Measurements from ENCODE around the gene SEMA4D.
"Not testable (repeated sequence)": the region's sequence is repeated elsewhere in the genome, so short reads cannot be mapped to it uniquely, and the experiment has no call there.

Gene SEMA4D

GRCh38 chr9:89477384-89477783 is 20.5 kb downstream of the SEMA4D start:
- in situ Hi-C loops (cut with MboI; ENCODE audit: low sequenced_read_pairs, unreplicated experiment): no loop called here
- DNase-seq (ENCODE audit: low spot score): no peak
- TF ChIP-seq, protein P1, sequence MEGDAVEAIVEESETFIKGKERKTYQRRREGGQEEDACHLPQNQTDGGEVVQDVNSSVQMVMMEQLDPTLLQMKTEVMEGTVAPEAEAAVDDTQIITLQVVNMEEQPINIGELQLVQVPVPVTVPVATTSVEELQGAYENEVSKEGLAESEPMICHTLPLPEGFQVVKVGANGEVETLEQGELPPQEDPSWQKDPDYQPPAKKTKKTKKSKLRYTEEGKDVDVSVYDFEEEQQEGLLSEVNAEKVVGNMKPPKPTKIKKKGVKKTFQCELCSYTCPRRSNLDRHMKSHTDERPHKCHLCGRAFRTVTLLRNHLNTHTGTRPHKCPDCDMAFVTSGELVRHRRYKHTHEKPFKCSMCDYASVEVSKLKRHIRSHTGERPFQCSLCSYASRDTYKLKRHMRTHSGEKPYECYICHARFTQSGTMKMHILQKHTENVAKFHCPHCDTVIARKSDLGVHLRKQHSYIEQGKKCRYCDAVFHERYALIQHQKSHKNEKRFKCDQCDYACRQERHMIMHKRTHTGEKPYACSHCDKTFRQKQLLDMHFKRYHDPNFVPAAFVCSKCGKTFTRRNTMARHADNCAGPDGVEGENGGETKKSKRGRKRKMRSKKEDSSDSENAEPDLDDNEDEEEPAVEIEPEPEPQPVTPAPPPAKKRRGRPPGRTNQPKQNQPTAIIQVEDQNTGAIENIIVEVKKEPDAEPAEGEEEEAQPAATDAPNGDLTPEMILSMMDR (IDR thresholded peaks at IDR 0.05; ENCODE audit: borderline replicate concordance, control extremely low read depth, extremely low read depth, insufficient read depth, missing control alignments): no peak

GRCh38 chr9:89476546-89476945 is 21.4 kb downstream of the SEMA4D start:
- TF ChIP-seq, protein P1 (IDR thresholded peaks at IDR 0.05; ENCODE audit: borderline replicate concordance, control extremely low read depth, extremely low read depth, insufficient read depth, missing control alignments): no peak
- DNase-seq (ENCODE audit: low spot score): no peak
- in situ Hi-C loops (cut with MboI; ENCODE audit: low sequenced_read_pairs, unreplicated experiment): no loop called here

- no peak for DNase-seq (ENCODE audit: low spot score)
- in situ Hi-C loops (cut with MboI; ENCODE audit: low sequenced_read_pairs, unreplicated experiment): no loop called here
- TF ChIP-seq, protein P1 (IDR thresholded peaks at IDR 0.05; ENCODE audit: borderline replicate concordance, control extremely low read depth, extremely low read depth, insufficient read depth, missing control alignments): no peak
These were observed 21.9 kb downstream of the SEMA4D start for GRCh38 chr9:89475891-89476440.

DNA sequence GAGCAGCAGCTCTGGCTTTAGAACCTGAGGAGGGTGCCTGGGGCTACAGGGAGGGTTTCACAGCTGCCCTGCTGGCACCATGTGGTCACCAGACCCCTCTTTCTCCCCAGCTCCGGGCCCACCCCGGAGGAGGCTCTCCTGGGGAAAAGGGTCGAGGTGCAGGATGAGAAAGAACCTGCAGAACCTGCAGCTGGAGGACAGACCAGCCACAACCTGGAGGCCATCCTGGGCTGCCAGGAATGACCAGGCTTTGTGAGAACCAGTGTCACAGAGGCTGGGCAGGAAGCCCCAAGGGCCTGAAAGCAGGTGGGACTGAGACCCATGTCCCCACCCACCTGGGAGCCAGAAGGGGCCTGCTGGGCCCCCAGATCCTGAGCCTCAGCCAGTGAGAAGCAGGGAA is 23.0 kb downstream of the SEMA4D start:
- in situ Hi-C loops (cut with MboI; ENCODE audit: low sequenced_read_pairs, unreplicated experiment): no loop called here
- no peak for DNase-seq (ENCODE audit: low spot score)
- TF ChIP-seq, protein P1 (IDR thresholded peaks at IDR 0.05; ENCODE audit: borderline replicate concordance, control extremely low read depth, extremely low read depth, insufficient read depth, missing control alignments): no peak

DNA sequence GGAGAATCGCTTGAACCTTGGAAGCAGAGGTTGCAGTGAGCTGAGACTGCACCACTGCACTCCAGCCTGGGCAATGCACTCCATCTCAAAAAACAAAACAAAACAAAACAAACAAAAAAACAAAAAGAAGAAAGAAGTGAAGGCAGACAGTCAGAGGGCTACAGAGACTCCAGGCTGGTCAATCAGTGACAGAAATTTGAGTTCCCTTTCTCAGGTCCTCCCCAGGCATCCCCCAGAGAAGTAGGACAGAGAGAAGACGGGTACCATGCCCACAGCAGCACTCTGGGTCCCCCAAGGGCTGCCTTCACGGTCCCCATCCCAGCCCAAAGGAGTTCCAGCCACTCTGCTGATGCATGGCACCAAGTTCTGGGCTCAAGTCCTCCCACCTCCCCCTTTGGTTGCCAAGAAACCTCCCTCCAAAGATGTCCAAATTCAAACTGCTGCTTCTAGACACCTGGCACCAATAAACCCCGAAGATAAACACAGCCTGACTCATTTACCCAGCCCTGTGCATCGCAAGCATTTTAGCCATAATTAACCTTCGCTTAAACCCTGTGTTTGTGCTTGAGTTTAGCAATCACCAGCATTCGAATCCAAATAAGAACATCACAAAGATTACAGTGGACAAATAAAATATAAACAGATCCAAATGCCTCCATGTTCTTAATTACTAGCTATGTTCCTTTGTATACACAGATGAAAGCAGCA is 24.0 kb downstream of the SEMA4D start:
- in situ Hi-C loops (cut with MboI; ENCODE audit: low sequenced_read_pairs, unreplicated experiment): no loop called here
- no peak for DNase-seq (ENCODE audit: low spot score)
- TF ChIP-seq, protein P1 (IDR thresholded peaks at IDR 0.05; ENCODE audit: borderline replicate concordance, control extremely low read depth, extremely low read depth, insufficient read depth, missing control alignments): no peak

DNA sequence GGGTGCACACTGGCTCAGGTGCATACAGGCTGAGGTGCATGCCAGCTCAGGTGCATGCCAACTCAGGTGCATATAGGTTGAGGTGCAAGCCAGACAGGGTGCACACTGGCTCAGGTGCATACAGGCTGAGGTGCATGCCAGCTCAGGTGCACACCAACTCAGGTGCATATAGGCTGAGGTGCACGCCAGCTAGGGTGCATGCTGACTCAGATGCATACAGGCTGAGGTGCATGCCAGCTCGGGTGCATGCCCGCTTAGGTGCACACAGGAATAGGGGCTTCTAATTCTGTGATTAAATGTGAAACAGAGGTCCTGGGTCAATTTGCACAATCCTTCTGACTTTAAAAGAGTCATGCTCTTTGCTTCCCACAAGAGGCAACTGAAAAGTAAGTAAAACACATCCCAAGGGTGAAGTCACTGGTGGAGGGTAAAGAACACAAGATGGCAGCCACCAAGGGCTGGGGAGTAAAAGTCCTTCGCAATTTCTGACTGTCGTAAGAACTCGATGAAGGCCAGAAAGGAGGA is 26.1 kb downstream of the SEMA4D start:
- in situ Hi-C loops (cut with MboI; ENCODE audit: low sequenced_read_pairs, unreplicated experiment); DNase-seq (ENCODE audit: low spot score): not testable (repeated sequence)

DNA sequence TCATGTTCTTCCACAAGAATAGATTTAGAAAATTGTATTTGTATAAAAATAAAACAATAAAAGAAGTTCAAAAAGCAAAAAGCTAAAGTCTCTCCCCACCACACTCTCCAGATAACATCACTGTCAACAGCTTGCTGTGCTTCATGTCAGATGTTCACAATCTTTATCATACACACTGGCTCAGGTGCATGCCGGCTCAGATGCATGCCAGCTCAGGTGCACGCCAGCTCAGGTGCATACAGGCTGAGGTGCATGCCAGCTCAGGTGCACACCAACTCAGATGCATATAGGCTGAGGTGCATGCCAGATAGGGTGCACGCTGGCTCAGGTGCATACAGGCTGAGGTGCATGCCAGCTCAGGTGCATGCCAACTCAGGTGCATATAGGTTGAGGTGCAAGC is 26.5 kb downstream of the SEMA4D start:
- TF ChIP-seq, protein P1 (IDR thresholded peaks at IDR 0.05; ENCODE audit: borderline replicate concordance, control extremely low read depth, extremely low read depth, insufficient read depth, missing control alignments): no peak
- in situ Hi-C loops (cut with MboI; ENCODE audit: low sequenced_read_pairs, unreplicated experiment): no loop called here
- DNase-seq (ENCODE audit: low spot score): no peak
